ENCODE measurements around the gene WAS. TPM values are rescaled to one million over a fixed set of nuclear protein-coding genes. Genes with fewer than 3 reads are reported as not detected.

The WAS gene
- total RNA-seq, 1 experiment from 2014 or later = 0.90 TPM

- intact Hi-C loops (cut with micrococcal nuclease; ENCODE audit: unreplicated experiment) = no loop called here
- ChIA-PET POLR2A (ENCODE audit: low non-redundant PET) (no interaction called here), CTCF (no interaction called here)
- no peaks in the 10 kb centered on the region for H3K9me3 ChIP-seq (ENCODE audit: low read depth, low read length, poor library complexity, severe bottlenecking)
- H3K27me3 ChIP-seq (replicated peaks; ENCODE audit: insufficient read depth, low read depth, low read length, poor library complexity) = no peaks in the 10 kb centered on the region
- no peak overlapping the region for H3K4me3 ChIP-seq (ENCODE audit: low read depth, low read length, poor library complexity, severe bottlenecking)
- BruUV-seq (replicated peaks) = no TSS peak
- no peak overlapping the region for H3K27ac ChIP-seq (ENCODE audit: low read depth, low read length, poor library complexity, severe bottlenecking)
- no peak for DNase-seq (ENCODE audit: low spot score)
- no peak for TF ChIP-seq EZH2 (IDR thresholded peaks at IDR 0.05; ENCODE audit: borderline replicate concordance, low read depth, low read length, poor library complexity, severe bottlenecking)
- TF ChIP-seq, protein P1, sequence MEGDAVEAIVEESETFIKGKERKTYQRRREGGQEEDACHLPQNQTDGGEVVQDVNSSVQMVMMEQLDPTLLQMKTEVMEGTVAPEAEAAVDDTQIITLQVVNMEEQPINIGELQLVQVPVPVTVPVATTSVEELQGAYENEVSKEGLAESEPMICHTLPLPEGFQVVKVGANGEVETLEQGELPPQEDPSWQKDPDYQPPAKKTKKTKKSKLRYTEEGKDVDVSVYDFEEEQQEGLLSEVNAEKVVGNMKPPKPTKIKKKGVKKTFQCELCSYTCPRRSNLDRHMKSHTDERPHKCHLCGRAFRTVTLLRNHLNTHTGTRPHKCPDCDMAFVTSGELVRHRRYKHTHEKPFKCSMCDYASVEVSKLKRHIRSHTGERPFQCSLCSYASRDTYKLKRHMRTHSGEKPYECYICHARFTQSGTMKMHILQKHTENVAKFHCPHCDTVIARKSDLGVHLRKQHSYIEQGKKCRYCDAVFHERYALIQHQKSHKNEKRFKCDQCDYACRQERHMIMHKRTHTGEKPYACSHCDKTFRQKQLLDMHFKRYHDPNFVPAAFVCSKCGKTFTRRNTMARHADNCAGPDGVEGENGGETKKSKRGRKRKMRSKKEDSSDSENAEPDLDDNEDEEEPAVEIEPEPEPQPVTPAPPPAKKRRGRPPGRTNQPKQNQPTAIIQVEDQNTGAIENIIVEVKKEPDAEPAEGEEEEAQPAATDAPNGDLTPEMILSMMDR (conservative IDR thresholded peaks at IDR 0.05; ENCODE audit: low read depth, low read length) = no peak
- no peaks in the 10 kb centered on the region for H3K4me1 ChIP-seq (ENCODE audit: insufficient read depth, low read length, poor library complexity, severe bottlenecking)
- peaks cover 47% of the 10 kb centered on the region for H3K36me3 ChIP-seq (ENCODE audit: insufficient read depth, low read length, poor library complexity, severe bottlenecking)
These were observed 19.1 kb downstream of the WAS start for GRCh38 chrX:48702716-48703115.

DNA sequence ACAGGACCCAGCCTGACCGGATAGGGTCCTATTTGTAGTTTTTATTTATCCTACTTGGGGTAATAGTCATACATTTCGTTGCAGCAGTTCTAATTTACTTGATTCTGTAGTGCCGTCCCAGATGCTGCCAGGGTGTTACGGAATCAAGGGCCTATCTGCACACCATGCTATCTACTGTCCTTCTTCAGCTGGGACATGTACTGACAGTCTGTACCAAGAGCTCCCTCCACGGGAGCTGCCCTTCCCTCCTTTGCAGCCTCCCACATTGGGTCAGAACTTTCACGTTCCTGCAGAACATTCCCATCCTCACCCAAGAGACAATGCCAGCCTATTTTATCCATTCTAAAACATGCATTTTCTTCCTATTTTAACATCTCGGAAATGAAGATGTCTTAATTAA, 19.6 kb downstream of the WAS start:
- TF ChIP-seq, protein P1 (conservative IDR thresholded peaks at IDR 0.05; ENCODE audit: low read depth, low read length) = no peak
- TF ChIP-seq EZH2 (IDR thresholded peaks at IDR 0.05; ENCODE audit: borderline replicate concordance, low read depth, low read length, poor library complexity, severe bottlenecking) = no peak
- BruUV-seq (replicated peaks) = no TSS peak
- Histone ChIP-seq H3K27ac (ENCODE audit: low read depth, low read length, poor library complexity, severe bottlenecking) (no peak overlapping the region), H3K4me1 (ENCODE audit: insufficient read depth, low read length, poor library complexity, severe bottlenecking) (no peaks in the 10 kb centered on the region), H3K36me3 (ENCODE audit: insufficient read depth, low read length, poor library complexity, severe bottlenecking) (peaks cover 47% of the 10 kb centered on the region), H3K9me3 (ENCODE audit: low read depth, low read length, poor library complexity, severe bottlenecking) (no peaks in the 10 kb centered on the region), H3K4me3 (ENCODE audit: low read depth, low read length, poor library complexity, severe bottlenecking) (no peak overlapping the region), H3K27me3 (replicated peaks; ENCODE audit: insufficient read depth, low read depth, low read length, poor library complexity) (no peaks in the 10 kb centered on the region)
- no peak for DNase-seq (ENCODE audit: low spot score)
- intact Hi-C loops (cut with micrococcal nuclease; ENCODE audit: unreplicated experiment) = no loop called here
- ChIA-PET POLR2A (ENCODE audit: low non-redundant PET) (no interaction called here), CTCF (interaction anchor here (0.5 kb wide), 1 partner anchor 97 kb away, joined by 3 read pairs; no protein-coding TSS in a partner anchor)

GRCh38 chrX:48703642-48704481, 20.3 kb downstream of the WAS start:
- DNase-seq (ENCODE audit: low spot score) = no peak
- no peak for TF ChIP-seq EZH2 (IDR thresholded peaks at IDR 0.05; ENCODE audit: borderline replicate concordance, low read depth, low read length, poor library complexity, severe bottlenecking)
- BruUV-seq (replicated peaks) = no TSS peak
- H3K36me3 ChIP-seq (ENCODE audit: insufficient read depth, low read length, poor library complexity, severe bottlenecking) = peaks cover 47% of the 10 kb centered on the region
- no peaks in the 10 kb centered on the region for H3K27me3 ChIP-seq (replicated peaks; ENCODE audit: insufficient read depth, low read depth, low read length, poor library complexity)
- intact Hi-C loops (cut with micrococcal nuclease; ENCODE audit: unreplicated experiment) = no loop called here
- no peaks in the 10 kb centered on the region for H3K9me3 ChIP-seq (ENCODE audit: low read depth, low read length, poor library complexity, severe bottlenecking)
- no peak overlapping the region for H3K4me3 ChIP-seq (ENCODE audit: low read depth, low read length, poor library complexity, severe bottlenecking)
- no peaks in the 10 kb centered on the region for H3K4me1 ChIP-seq (ENCODE audit: insufficient read depth, low read length, poor library complexity, severe bottlenecking)
- ChIA-PET CTCF (interaction anchor here (0.5 kb wide), 1 partner anchor 96 kb away, joined by 3 read pairs; no protein-coding TSS in a partner anchor), POLR2A (ENCODE audit: low non-redundant PET) (no interaction called here)
- H3K27ac ChIP-seq (ENCODE audit: low read depth, low read length, poor library complexity, severe bottlenecking) = no peak overlapping the region
